GM12892 (cell line): ENCODE results near the gene CAGE1.

Experiments used
- POLR2A ChIP-seq: IDR thresholded peaks from 2 replicates; pipeline ENCODE4 v1.6.1; 2011; ENCODE audit warnings: low read depth, low read length, control low read depth
- POLR2AphosphoS5 ChIP-seq: IDR thresholded peaks from 2 replicates; pipeline ENCODE4 v1.6.1; 2011; ENCODE audit warnings: low read depth, low read length, control low read depth
- TAF1 ChIP-seq: IDR thresholded peaks from 2 replicates; pipeline ENCODE4 v1.6.1; 2011; ENCODE audit warnings: low read depth, mild to moderate bottlenecking, control low read depth, low read length, borderline replicate concordance

DNA sequence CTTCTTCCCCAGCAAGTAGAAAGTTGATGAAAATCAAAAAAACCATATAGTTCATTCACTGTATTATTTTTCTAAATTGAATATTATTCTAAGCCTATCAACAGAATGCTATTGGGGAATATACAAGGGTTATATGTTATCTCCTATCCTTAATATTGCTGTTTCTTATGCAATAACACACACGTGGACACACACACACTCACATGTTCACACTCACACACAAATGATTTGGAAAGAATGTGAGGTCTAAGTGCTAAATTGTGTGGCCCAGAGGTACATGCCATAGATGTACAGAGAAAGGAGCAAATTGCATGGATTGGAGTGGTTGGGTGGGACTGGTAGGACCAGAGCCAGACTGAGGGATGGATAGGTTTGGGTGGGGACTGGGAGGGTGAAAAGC is 45.1 kb upstream of the CAGE1 start:
- no peak for TF ChIP-seq POLR2A
- TF ChIP-seq POLR2AphosphoS5 = no peak
- TF ChIP-seq TAF1 = no peak
